Fibroblast of lung (primary cell): ENCODE data around the gene SLC15A5. TPM values are rescaled to one million over a fixed set of nuclear protein-coding genes. Genes with fewer than 3 reads are reported as not detected.

Experiments
- DNase-seq, 2 donors: peaks; one replicate each; pipeline versions ENCODE4 v3.0.0 to v3.0.0-alpha.2; 2010; ENCODE audit warnings: low read depth in 2 of 2
- H2AFZ ChIP-seq: 2 replicates; pipeline ENCODE4 v1.5.1; 2012; ENCODE audit warnings: low read length, control low read depth, inconsistent platforms
- H3K27ac ChIP-seq: 2 replicates; pipeline ENCODE4 v1.5.1; 2011; ENCODE audit warnings: low read length, control low read depth; ENCODE audit not compliant: insufficient read depth
- H3K27me3 ChIP-seq: 2 replicates; pipeline ENCODE4 v1.5.1; 2011; ENCODE audit warnings: mild to moderate bottlenecking, low read length; ENCODE audit not compliant: control insufficient read depth, insufficient read depth
- H3K36me3 ChIP-seq: 2 replicates; pipeline ENCODE4 v1.5.1; 2011; ENCODE audit warnings: low read length; ENCODE audit not compliant: control insufficient read depth, insufficient read depth
- H3K4me1 ChIP-seq: 2 replicates; pipeline ENCODE4 v1.5.1; 2011; ENCODE audit warnings: low read length; ENCODE audit not compliant: control insufficient read depth, insufficient read depth; ENCODE audit errors: extremely low read depth
- H3K4me2 ChIP-seq: 2 replicates; pipeline ENCODE4 v1.5.1; 2011; ENCODE audit warnings: low read length, control low read depth; ENCODE audit not compliant: insufficient read depth; ENCODE audit errors: extremely low read depth
- H3K4me3 ChIP-seq, 4 experiments: fragments of 200-600 bp in 1 of 4; sonication (generic) in 1 of 4; replicated peaks in 1 of 4; 2 replicates each; pipeline ENCODE4 v1.5.1; 2011 to 2016; ENCODE audit warnings: low read length in 4 of 4, low read depth in 3 of 4, mild to moderate bottlenecking in 3 of 4, control low read depth in 2 of 4, inconsistent platforms in 1 of 4, mixed read lengths in 1 of 4; ENCODE audit not compliant: insufficient read depth in 1 of 4; ENCODE audit errors: control extremely low read depth in 1 of 4
- H3K79me2 ChIP-seq: 2 replicates; pipeline ENCODE4 v1.5.1; 2012; ENCODE audit warnings: mild to moderate bottlenecking, low read length, inconsistent platforms; ENCODE audit not compliant: control insufficient read depth, insufficient read depth
- H3K9ac ChIP-seq: 2 replicates; pipeline ENCODE4 v1.5.1; 2011; ENCODE audit warnings: mild to moderate bottlenecking, low read length, control low read depth; ENCODE audit not compliant: insufficient read depth
- H3K9me3 ChIP-seq: 2 replicates; pipeline ENCODE4 v1.5.1; 2012; ENCODE audit warnings: low read depth, low read length; ENCODE audit not compliant: control insufficient read depth, insufficient read depth
- H4K20me1 ChIP-seq: 2 replicates; pipeline ENCODE4 v1.5.1; 2011; ENCODE audit warnings: low read length; ENCODE audit not compliant: control insufficient read depth, insufficient read depth; ENCODE audit errors: extremely low read depth
- CTCF ChIP-seq, 2 donors: IDR thresholded peaks in 1 of 2; conservative IDR thresholded peaks in 1 of 2; 1 replicate in 1 of 2; 2 replicates in 1 of 2; pipeline ENCODE4 v1.5.1; 2011 to 2012; ENCODE audit warnings: low read length in 2 of 2, control low read depth in 1 of 2, inconsistent platforms in 1 of 2, low read depth in 1 of 2, mild to moderate bottlenecking in 1 of 2
- EZH2 ChIP-seq: IDR thresholded peaks from 2 replicates; pipeline ENCODE4 v1.5.1; 2012; ENCODE audit warnings: low read length, control low read depth, mild to moderate bottlenecking; ENCODE audit errors: missing control alignments
- polyA plus RNA-seq, 2 donors: library from polyadenylated mRNA; depleted of rRNA in 1 of 2; stranded (reverse) in 1 of 2; unstranded in 1 of 2; fragments of >200 nt; gene quantifications; 2 replicates each; pipeline ENCODE4 v1.2.1, GENCODE V29; 2011 to 2012; ENCODE audit warnings: missing spikeins in 1 of 2
- total RNA-seq: library from RNA; depleted of rRNA; stranded (reverse); fragments of >200 nt; gene quantifications from 2 replicates; pipeline ENCODE4 v1.2.1, GENCODE V29; 2014

Gene SLC15A5
- total and polyA plus RNA-seq, 2 donors (not counting 1 experiment from before 2014, with no cell fraction given): not detected

GRCh38 chr12:16300736-16301135 lies 23.3 kb upstream of the SLC15A5 start:
- no peaks in the 10 kb centered on the region for H3K9me3 ChIP-seq
- no peak overlapping the region for H3K9ac ChIP-seq
- no peaks in the 10 kb centered on the region for H3K79me2 ChIP-seq
- H3K36me3 ChIP-seq: no peaks in the 10 kb centered on the region
- H3K4me1 ChIP-seq: no peaks in the 10 kb centered on the region
- no peak overlapping the region for H3K4me2 ChIP-seq
- no peak overlapping the region for H3K27ac ChIP-seq
- no peak overlapping the region for H3K4me3 ChIP-seq
- TF ChIP-seq CTCF (conservative IDR thresholded peaks at IDR 0.05 in 1 of 2, IDR thresholded peaks at IDR 0.05 in 1 of 2; ENCODE audit: low read depth in 1 of 2, low read length in 2 of 2) (no peak), EZH2 (no peak)
- no peaks in the 10 kb centered on the region for H4K20me1 ChIP-seq
- DNase-seq: no peak
- H3K27me3 ChIP-seq: no peaks in the 10 kb centered on the region
- no peak overlapping the region for H2AFZ ChIP-seq

GRCh38 chr12:16300122-16300521 lies 22.6 kb upstream of the SLC15A5 start:
- Histone ChIP-seq H3K9ac (no peak overlapping the region), H3K9me3 (no peaks in the 10 kb centered on the region), H3K4me2 (no peak overlapping the region), H2AFZ (no peak overlapping the region), H3K27ac (no peak overlapping the region), H4K20me1 (no peaks in the 10 kb centered on the region), H3K4me3 (no peak overlapping the region), H3K79me2 (no peaks in the 10 kb centered on the region), H3K4me1 (no peaks in the 10 kb centered on the region), H3K27me3 (no peaks in the 10 kb centered on the region), H3K36me3 (no peaks in the 10 kb centered on the region)
- TF ChIP-seq CTCF (conservative IDR thresholded peaks at IDR 0.05 in 1 of 2, IDR thresholded peaks at IDR 0.05 in 1 of 2; ENCODE audit: low read depth in 1 of 2, low read length in 2 of 2) (no peak), EZH2 (no peak)
- peak in 1 of 2 donors; percentile 53 for DNase-seq

GRCh38 chr12:16299403-16299802 lies 21.9 kb upstream of the SLC15A5 start:
- Histone ChIP-seq H3K9me3 (no peaks in the 10 kb centered on the region), H3K27me3 (no peaks in the 10 kb centered on the region), H3K9ac (no peak overlapping the region), H3K4me3 (no peak overlapping the region), H3K4me2 (no peak overlapping the region), H2AFZ (no peak overlapping the region), H3K27ac (no peak overlapping the region), H4K20me1 (no peaks in the 10 kb centered on the region), H3K79me2 (no peaks in the 10 kb centered on the region), H3K4me1 (no peaks in the 10 kb centered on the region), H3K36me3 (no peaks in the 10 kb centered on the region)
- TF ChIP-seq EZH2 (no peak), CTCF (conservative IDR thresholded peaks at IDR 0.05 in 1 of 2, IDR thresholded peaks at IDR 0.05 in 1 of 2; ENCODE audit: low read depth in 1 of 2, low read length in 2 of 2) (no peak)
- peak in 1 of 2 donors; percentile 12 for DNase-seq
